ENCODE measurements around the gene MGARP. TPM values are rescaled to one million over a fixed set of nuclear protein-coding genes. Genes with fewer than 3 reads are reported as not detected.

MGARP gene
- total RNA-seq, 1 donor from 2014 or later = 0.53 TPM

DNA sequence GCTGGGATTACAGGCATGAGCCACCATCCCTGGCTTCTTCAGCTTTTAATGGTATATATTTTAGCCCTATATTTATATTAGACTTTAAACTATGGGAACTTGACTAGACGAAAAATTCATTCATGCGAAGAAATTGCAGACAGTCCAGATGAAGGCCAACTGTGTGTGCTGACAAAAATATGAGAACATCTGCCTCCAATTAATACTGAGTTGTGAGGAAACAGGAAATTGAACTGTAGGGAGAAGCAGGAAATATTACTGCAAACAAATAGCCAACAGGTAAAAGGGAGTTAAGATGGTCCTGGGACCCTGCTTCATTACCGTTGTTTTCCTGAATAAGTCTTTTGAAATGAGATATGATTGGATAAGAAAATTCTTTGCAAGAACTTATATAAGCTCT, 26.3 kb downstream of the MGARP start:
- DNase-seq (ENCODE audit: low read depth) = no peak
- Histone ChIP-seq H3K4me3 (ENCODE audit: low read depth, low read length) (no peak overlapping the region), H3K27me3 (ENCODE audit: control insufficient read depth, insufficient read depth, low read length) (no peaks in the 10 kb centered on the region), H3K36me3 (ENCODE audit: control insufficient read depth, insufficient read depth, low read length) (no peaks in the 10 kb centered on the region)
- TF ChIP-seq, protein P1, sequence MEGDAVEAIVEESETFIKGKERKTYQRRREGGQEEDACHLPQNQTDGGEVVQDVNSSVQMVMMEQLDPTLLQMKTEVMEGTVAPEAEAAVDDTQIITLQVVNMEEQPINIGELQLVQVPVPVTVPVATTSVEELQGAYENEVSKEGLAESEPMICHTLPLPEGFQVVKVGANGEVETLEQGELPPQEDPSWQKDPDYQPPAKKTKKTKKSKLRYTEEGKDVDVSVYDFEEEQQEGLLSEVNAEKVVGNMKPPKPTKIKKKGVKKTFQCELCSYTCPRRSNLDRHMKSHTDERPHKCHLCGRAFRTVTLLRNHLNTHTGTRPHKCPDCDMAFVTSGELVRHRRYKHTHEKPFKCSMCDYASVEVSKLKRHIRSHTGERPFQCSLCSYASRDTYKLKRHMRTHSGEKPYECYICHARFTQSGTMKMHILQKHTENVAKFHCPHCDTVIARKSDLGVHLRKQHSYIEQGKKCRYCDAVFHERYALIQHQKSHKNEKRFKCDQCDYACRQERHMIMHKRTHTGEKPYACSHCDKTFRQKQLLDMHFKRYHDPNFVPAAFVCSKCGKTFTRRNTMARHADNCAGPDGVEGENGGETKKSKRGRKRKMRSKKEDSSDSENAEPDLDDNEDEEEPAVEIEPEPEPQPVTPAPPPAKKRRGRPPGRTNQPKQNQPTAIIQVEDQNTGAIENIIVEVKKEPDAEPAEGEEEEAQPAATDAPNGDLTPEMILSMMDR (IDR thresholded peaks at IDR 0.05; ENCODE audit: insufficient read depth, low read length, severe bottlenecking) = no peak
- no peak for FAIRE-seq

DNA sequence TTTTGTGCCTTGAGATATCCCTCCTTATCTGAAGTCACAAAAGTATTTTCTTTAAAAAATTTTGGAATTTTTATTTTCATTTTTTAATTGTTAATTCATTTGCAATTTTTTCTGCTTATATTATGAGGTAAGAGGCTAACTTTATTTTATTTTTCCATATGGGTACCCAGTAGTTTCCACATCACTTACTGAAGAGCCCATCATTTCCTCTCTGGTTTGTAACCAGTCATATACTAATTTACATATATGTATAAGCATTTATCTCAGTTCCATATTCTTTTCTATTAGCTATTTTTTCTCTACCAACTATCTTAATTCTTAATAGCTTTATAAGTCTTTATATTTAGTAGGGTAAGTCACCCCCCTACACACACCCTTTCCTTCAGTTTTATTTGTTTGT, 27.0 kb downstream of the MGARP start:
- TF ChIP-seq, protein P1 (IDR thresholded peaks at IDR 0.05; ENCODE audit: insufficient read depth, low read length, severe bottlenecking) = no peak
- no peaks in the 10 kb centered on the region for H3K27me3 ChIP-seq (ENCODE audit: control insufficient read depth, insufficient read depth, low read length)
- no peak for FAIRE-seq
- H3K4me3 ChIP-seq (ENCODE audit: low read depth, low read length) = no peak overlapping the region
- H3K36me3 ChIP-seq (ENCODE audit: control insufficient read depth, insufficient read depth, low read length) = no peaks in the 10 kb centered on the region
- no peak for DNase-seq (ENCODE audit: low read depth)

DNA sequence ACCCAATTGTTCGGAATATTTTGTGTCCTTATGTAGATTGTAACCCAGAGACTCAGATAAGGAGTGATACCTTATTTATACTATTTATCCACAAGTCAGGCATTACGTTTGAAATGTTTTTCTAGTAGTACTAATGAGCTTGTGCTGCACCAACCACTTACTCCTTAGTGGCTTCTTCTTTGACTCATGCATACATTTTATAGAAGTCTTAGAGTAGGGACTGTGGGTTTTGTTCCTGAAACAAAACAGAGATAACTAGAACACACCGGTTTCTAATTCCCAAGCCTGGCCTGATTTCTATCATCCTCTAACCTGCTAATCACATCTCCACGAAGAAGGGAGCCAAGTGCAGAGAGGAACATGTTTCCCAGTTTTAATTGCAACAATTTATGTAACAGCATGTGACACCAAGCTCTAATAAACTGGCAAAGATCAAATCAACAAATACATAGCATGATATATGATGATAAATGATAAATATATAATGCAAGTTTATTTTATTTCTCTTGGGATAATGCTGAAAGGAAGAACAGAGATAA, 32.3 kb downstream of the MGARP start:
- DNase-seq (ENCODE audit: low read depth) (no peak), FAIRE-seq (no peak)
- Histone ChIP-seq H3K27me3 (ENCODE audit: control insufficient read depth, insufficient read depth, low read length) (no peaks in the 10 kb centered on the region), H3K36me3 (ENCODE audit: control insufficient read depth, insufficient read depth, low read length) (no peaks in the 10 kb centered on the region), H3K4me3 (ENCODE audit: low read depth, low read length) (no peak overlapping the region)
- TF ChIP-seq, protein P1 (IDR thresholded peaks at IDR 0.05; ENCODE audit: insufficient read depth, low read length, severe bottlenecking) = no peak

DNA sequence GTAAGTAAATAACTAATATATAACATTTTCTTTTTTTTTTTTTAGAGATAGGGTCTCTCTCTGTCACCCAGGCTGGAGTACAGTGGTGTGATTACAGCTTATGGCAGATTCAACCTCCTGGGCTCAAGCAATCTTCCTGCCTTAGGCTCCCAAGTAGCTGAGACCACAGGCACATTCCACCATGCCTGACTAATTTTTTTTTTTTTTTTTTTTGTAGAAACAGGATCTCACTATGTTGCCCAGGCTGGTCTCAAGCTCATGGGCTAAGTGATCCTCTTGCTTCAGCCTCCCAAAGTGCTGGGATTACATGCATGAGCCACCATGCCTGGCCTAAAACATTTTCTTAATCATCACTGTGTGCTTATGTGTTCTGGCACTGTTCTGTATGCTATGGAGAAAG, 32.8 kb downstream of the MGARP start:
- FAIRE-seq (no peak), DNase-seq (ENCODE audit: low read depth) (peak; percentile 10)
- H3K36me3 ChIP-seq (ENCODE audit: control insufficient read depth, insufficient read depth, low read length) = no peaks in the 10 kb centered on the region
- TF ChIP-seq, protein P1 (IDR thresholded peaks at IDR 0.05; ENCODE audit: insufficient read depth, low read length, severe bottlenecking) = no peak
- no peak overlapping the region for H3K4me3 ChIP-seq (ENCODE audit: low read depth, low read length)
- no peaks in the 10 kb centered on the region for H3K27me3 ChIP-seq (ENCODE audit: control insufficient read depth, insufficient read depth, low read length)

DNA sequence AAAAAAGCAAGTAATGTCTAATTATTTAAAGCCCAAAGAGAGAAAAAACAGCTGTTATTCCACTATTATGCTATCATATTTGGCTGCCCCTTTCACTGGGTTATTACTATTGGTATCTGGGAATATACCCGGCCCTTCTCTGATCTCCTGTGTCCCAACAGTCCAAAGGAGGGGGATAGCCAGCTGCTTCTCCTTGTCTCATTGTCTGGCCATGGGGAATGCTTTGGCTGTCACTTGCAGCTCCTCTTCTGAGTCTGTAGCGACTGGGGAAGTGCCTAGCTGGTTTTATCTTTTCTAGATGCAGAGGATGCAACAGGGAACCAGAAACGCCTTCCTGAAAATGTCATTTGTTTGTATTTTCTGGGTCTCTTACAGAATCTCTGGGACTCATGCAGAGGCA, 33.9 kb downstream of the MGARP start:
- Histone ChIP-seq H3K27me3 (ENCODE audit: control insufficient read depth, insufficient read depth, low read length) (no peaks in the 10 kb centered on the region), H3K36me3 (ENCODE audit: control insufficient read depth, insufficient read depth, low read length) (no peaks in the 10 kb centered on the region), H3K4me3 (ENCODE audit: low read depth, low read length) (no peak overlapping the region)
- TF ChIP-seq, protein P1 (IDR thresholded peaks at IDR 0.05; ENCODE audit: insufficient read depth, low read length, severe bottlenecking) = no peak
- DNase-seq (ENCODE audit: low read depth) = no peak
- FAIRE-seq = no peak

DNA sequence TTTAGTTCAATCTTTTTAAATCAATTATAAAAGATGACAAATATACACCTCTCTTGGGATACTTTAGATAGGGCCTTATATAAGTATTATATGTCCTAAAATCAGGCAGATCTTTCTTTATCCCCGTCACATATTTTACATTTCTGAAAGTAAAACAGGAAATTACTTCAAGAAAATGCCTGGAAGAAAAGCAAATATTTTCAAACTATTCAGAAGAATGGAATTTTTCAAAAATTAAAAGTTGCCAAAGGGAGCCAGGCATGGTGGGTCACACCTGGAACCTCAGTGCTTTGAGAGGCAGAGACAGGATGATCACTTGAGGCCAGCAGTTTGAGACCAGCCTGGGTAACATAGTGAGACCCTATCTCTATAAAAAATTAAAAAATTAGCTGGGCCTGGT, 34.4 kb downstream of the MGARP start:
- DNase-seq (ENCODE audit: low read depth) = peak; percentile 15
- TF ChIP-seq, protein P1 (IDR thresholded peaks at IDR 0.05; ENCODE audit: insufficient read depth, low read length, severe bottlenecking) = no peak

More for the DNA sequence above, 34.4 kb downstream of the MGARP start:
- H3K27me3 ChIP-seq (ENCODE audit: control insufficient read depth, insufficient read depth, low read length) = no peaks in the 10 kb centered on the region
- H3K36me3 ChIP-seq (ENCODE audit: control insufficient read depth, insufficient read depth, low read length) = no peaks in the 10 kb centered on the region
- FAIRE-seq = no peak
- H3K4me3 ChIP-seq (ENCODE audit: low read depth, low read length) = no peak overlapping the region
